Stimulated activated memory B cell treated with anti-CD40 and anti-IgM and Interleukin-4, amounts not matched to agents 10 μg/mL and 1 μg/mL and 100 μg/mL, for 72 hours (primary cell): ENCODE measurements around the gene CEP70.
"Not testable (repeated sequence)": the region's sequence is repeated elsewhere in the genome, so short reads cannot be mapped to it uniquely, and the experiment has no call there.

Source experiments
- ATAC-seq: fragments of 150-1000 bp; cut with Tn5 transposase; 2 replicates; pipeline ENCODE4 v1.10.0; 2021
- H3K27ac Mint-ChIP-seq: one replicate; pipeline ENCODE4 v1.8.0; 2022; ENCODE audit warnings: mild to moderate bottlenecking, mixed read lengths
- H3K27me3 Mint-ChIP-seq: one replicate; pipeline ENCODE4 v1.8.0; 2022; ENCODE audit warnings: mixed read lengths
- H3K36me3 Mint-ChIP-seq: one replicate; pipeline ENCODE4 v1.8.0; 2022; ENCODE audit warnings: mixed read lengths
- H3K4me1 Mint-ChIP-seq: one replicate; pipeline ENCODE4 v1.8.0; 2022; ENCODE audit warnings: mixed read lengths
- H3K4me3 Mint-ChIP-seq: one replicate; pipeline ENCODE4 v1.8.0; 2022; ENCODE audit warnings: mild to moderate bottlenecking, moderate library complexity, mixed read lengths
- H3K9me3 Mint-ChIP-seq: one replicate; pipeline ENCODE4 v1.8.0; 2022; ENCODE audit warnings: mixed read lengths

The CEP70 gene

DNA sequence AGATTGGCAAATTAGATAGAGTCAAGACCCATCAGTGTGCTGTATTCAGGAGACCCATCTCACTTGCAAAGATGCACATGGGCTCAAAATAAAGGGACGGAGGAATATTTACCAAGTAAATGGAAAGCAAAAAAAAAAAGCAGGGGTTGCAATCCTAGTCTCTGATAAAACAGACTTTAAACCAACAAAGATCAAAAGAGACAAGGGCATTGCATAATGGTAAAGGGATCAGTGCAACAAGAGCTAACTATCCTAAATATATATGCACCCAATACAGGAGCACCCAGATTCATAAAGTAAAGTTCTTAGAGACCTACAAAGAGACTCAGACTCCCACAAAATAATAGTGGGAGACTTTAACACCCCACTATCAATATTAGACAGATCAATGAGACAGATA lies 31.2 kb downstream of the CEP70 start:
- not testable (repeated sequence) for H3K4me3 Mint-ChIP-seq, H3K27me3 Mint-ChIP-seq, H3K27ac Mint-ChIP-seq, ATAC-seq
- Mint-ChIP-seq H3K9me3 (peaks cover 13% of the 10 kb centered on the region), H3K36me3 (peaks cover 73% of the 10 kb centered on the region), H3K4me1 (peaks cover 17% of the 10 kb centered on the region)

- no peak overlapping the region for H3K27ac Mint-ChIP-seq
Measured at GRCh38 chr3:138560501-138560900, 33.6 kb downstream of the CEP70 start.

GRCh38 chr3:138559134-138559533 lies 34.9 kb downstream of the CEP70 start:
- H3K4me1 Mint-ChIP-seq, result peaks cover 9% of the 10 kb centered on the region
- ATAC-seq, result no peak
- no peak overlapping the region for H3K4me3 Mint-ChIP-seq
- H3K9me3 Mint-ChIP-seq, result peaks cover 16% of the 10 kb centered on the region
- H3K36me3 Mint-ChIP-seq, result peaks cover 88% of the 10 kb centered on the region
- no peak overlapping the region for H3K27ac Mint-ChIP-seq
- no peaks in the 10 kb centered on the region for H3K27me3 Mint-ChIP-seq

More at GRCh38 chr3:138560501-138560900, 33.6 kb downstream of the CEP70 start:
- peaks cover 16% of the 10 kb centered on the region for H3K9me3 Mint-ChIP-seq
- no peak overlapping the region for H3K4me3 Mint-ChIP-seq
- ATAC-seq, result no peak
- H3K36me3 Mint-ChIP-seq, result peaks cover 84% of the 10 kb centered on the region
- H3K27me3 Mint-ChIP-seq, result no peaks in the 10 kb centered on the region
- peaks cover 17% of the 10 kb centered on the region for H3K4me1 Mint-ChIP-seq

DNA sequence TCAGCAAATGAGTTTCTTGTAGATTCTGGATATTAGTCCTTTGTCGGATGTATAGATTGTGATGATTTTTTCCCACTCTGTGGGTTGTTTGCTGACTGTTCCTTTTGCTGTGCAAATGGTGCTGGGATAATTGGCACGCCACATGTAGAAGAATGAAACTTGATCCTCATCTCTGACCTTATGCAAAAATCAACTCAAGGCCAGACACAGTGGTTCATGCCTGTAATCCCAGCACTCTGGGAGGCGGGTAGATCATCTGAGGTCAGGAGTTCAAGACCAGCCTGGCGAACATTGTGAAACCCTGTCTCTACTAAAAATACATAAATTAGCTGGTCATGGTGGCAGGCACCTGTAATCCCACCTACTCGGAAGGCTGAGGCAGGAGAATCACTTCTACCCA lies 39.3 kb downstream of the CEP70 start:
- not testable (repeated sequence) for H3K27me3 Mint-ChIP-seq, H3K27ac Mint-ChIP-seq, ATAC-seq, H3K4me3 Mint-ChIP-seq, H3K4me1 Mint-ChIP-seq
- Mint-ChIP-seq H3K9me3 (peaks cover 19% of the 10 kb centered on the region), H3K36me3 (peaks cover 84% of the 10 kb centered on the region)

- H3K4me3 Mint-ChIP-seq, ATAC-seq, H3K4me1 Mint-ChIP-seq, H3K27me3 Mint-ChIP-seq, H3K27ac Mint-ChIP-seq: not testable (repeated sequence)
- Mint-ChIP-seq H3K36me3 (peaks cover 87% of the 10 kb centered on the region), H3K9me3 (peaks cover 21% of the 10 kb centered on the region)
Measured at GRCh38 chr3:138550958-138551357, 43.1 kb downstream of the CEP70 start.

DNA sequence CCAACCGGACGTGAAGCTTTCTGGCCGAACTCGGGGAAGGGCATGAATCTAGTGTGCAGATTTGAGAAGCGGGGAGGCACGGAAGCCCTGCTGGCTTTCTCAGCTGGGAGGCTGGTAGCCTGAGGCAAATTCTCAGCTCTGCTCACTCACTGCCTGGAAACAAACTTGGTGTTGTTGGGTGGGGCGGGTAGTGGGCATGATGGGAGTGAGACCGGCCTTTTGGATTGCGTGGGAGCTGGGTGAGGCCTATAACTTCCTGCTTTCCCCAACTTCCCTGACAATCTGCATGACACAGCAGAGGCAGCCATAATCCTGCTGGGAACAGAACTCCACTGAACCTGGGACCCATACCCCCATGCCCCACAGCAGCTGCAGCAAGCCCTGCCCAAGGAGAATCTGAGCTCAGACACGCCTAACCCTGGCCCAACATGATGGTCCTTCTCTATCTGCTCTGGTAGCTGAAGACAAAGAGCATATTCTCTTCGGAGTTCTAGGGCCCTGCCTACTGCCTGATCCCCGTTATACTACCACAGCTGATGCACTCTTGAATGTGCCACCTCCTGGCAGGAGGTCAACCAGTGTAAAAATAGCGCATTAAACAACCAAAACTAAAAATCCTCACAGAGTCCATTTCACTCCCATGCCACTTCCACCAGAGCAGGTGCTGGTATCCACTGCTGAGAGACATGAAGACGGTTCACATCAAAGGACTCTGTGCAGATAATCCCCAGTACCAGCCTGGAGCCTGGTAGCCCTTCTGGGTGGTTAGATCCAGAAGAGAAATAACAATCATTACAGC lies 44.7 kb downstream of the CEP70 start:
- Mint-ChIP-seq H3K36me3 (peaks cover 88% of the 10 kb centered on the region), H3K4me1 (peaks cover 7% of the 10 kb centered on the region), H3K27ac (no peak overlapping the region), H3K27me3 (no peaks in the 10 kb centered on the region), H3K9me3 (peaks cover 28% of the 10 kb centered on the region), H3K4me3 (no peak overlapping the region)
- ATAC-seq, result no peak

GRCh38 chr3:138547342-138547975 lies 46.6 kb downstream of the CEP70 start:
- H3K9me3 Mint-ChIP-seq, result peaks cover 27% of the 10 kb centered on the region
- no peak overlapping the region for H3K4me3 Mint-ChIP-seq
- no peak overlapping the region for H3K27ac Mint-ChIP-seq
- no peaks in the 10 kb centered on the region for H3K27me3 Mint-ChIP-seq
- H3K36me3 Mint-ChIP-seq, result peaks cover 96% of the 10 kb centered on the region
- ATAC-seq, result no peak
- peaks cover 2% of the 10 kb centered on the region for H3K4me1 Mint-ChIP-seq

GRCh38 chr3:138544546-138544945 lies 49.5 kb downstream of the CEP70 start:
- Mint-ChIP-seq H3K9me3 (peaks cover 42% of the 10 kb centered on the region), H3K4me3 (no peak overlapping the region), H3K36me3 (peaks cover 98% of the 10 kb centered on the region), H3K27ac (no peak overlapping the region), H3K27me3 (no peaks in the 10 kb centered on the region), H3K4me1 (no peaks in the 10 kb centered on the region)
- no peak for ATAC-seq

DNA sequence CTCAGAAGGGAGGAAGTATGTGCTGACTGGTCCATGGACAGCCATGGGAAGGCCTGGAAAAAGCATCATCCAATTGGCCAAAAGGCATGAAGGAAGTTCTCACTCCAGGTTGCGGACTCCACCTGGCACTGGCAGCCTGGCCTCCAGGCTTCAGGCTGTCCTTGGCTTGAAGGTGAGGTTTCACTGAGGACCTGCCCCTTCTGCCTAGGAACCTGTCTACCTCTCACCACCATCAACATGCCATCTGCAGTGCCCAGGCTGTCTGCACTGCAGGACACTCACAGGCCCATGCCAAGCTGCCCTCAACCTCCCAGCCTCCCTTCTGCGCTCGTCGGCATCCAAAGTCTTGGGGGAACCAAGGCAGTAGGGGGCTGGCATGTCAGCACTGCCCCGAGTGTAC lies 51.1 kb downstream of the CEP70 start:
- ATAC-seq, result no peak
- H3K27me3 Mint-ChIP-seq, result no peaks in the 10 kb centered on the region
- H3K4me1 Mint-ChIP-seq, result no peaks in the 10 kb centered on the region
- peaks cover 44% of the 10 kb centered on the region for H3K9me3 Mint-ChIP-seq
- no peak overlapping the region for H3K27ac Mint-ChIP-seq
- no peak overlapping the region for H3K4me3 Mint-ChIP-seq
- H3K36me3 Mint-ChIP-seq, result peaks cover 98% of the 10 kb centered on the region

GRCh38 chr3:138539352-138539751 lies 54.7 kb downstream of the CEP70 start:
- H3K27ac Mint-ChIP-seq, result no peak overlapping the region
- H3K4me3 Mint-ChIP-seq, result no peak overlapping the region
- ATAC-seq, result no peak
- no peaks in the 10 kb centered on the region for H3K27me3 Mint-ChIP-seq
- peaks cover 26% of the 10 kb centered on the region for H3K9me3 Mint-ChIP-seq
- H3K4me1 Mint-ChIP-seq, result no peaks in the 10 kb centered on the region
- peaks cover 81% of the 10 kb centered on the region for H3K36me3 Mint-ChIP-seq

DNA sequence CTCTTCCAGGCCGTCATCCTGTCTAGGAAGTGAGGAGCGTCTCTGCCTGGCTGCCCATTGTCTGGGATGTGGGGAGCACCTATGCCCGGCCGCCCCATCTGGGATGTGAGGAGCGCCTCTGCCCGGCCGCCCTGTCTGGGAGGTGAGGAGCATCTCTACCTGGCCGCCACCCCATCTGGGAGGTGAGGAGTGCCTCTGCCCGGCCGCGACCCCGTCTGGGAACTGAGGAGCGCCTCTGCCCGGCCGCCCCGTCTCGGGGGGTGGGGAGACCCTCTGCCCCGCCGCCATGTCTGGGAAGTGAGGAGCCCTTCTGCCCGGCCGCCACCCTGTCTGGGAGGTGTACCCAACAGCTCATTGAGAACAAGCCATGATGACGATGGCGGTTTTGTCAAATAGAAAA lies 72.6 kb downstream of the CEP70 start:
- H3K4me3 Mint-ChIP-seq, ATAC-seq, H3K27me3 Mint-ChIP-seq, H3K9me3 Mint-ChIP-seq, H3K4me1 Mint-ChIP-seq, H3K27ac Mint-ChIP-seq: not testable (repeated sequence)
- peaks cover 71% of the 10 kb centered on the region for H3K36me3 Mint-ChIP-seq

DNA sequence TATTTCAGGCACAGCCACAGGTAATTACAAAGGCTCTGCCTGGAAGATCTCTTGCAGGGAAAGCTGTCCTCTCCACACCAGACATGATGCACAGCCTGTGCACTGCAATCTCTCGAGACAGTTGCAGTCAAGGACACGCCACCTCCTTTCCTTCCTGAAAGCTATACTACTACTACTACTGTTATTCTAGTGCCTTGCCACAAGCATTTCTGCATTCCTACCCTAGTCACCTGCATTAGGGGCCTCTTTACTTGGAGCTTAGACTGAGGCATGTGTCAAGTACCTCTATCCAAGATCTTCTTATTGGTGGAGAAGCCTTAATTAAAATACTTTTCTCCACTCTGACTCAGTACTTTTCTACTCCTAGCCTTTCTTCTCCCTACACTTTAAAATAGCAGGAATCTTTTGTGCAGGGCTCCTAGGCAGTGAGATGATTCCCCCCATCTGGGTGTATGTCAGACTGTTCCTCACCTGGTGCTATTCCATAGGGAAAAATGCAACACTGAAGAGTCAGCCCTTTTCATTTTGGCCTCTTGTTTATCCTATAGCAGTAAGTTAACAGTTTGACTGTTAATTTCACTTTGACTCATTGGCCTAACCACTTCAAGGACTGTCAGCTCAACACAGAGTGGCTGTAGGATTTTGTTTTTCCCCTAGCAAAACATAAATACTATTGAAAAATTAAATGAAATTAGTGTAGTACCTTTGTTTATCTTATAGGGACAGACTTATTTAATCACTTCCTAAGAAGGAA lies 80.8 kb downstream of the CEP70 start:
- peaks cover 25% of the 10 kb centered on the region for H3K36me3 Mint-ChIP-seq
- H3K4me1 Mint-ChIP-seq, result no peaks in the 10 kb centered on the region
- no peak overlapping the region for H3K27ac Mint-ChIP-seq
- H3K27me3 Mint-ChIP-seq, result no peaks in the 10 kb centered on the region
- peak; percentile 57 for ATAC-seq
- H3K9me3 Mint-ChIP-seq, result no peaks in the 10 kb centered on the region
- H3K4me3 Mint-ChIP-seq, result no peak overlapping the region

- no peaks in the 10 kb centered on the region for H3K4me1 Mint-ChIP-seq
- no peaks in the 10 kb centered on the region for H3K9me3 Mint-ChIP-seq
- no peaks in the 10 kb centered on the region for H3K27me3 Mint-ChIP-seq
- peaks cover 12% of the 10 kb centered on the region for H3K36me3 Mint-ChIP-seq
- ATAC-seq, result no peak
- H3K27ac Mint-ChIP-seq, result no peak overlapping the region
- H3K4me3 Mint-ChIP-seq, result no peak overlapping the region
Measured at GRCh38 chr3:138511945-138512344, 82.1 kb downstream of the CEP70 start.

DNA sequence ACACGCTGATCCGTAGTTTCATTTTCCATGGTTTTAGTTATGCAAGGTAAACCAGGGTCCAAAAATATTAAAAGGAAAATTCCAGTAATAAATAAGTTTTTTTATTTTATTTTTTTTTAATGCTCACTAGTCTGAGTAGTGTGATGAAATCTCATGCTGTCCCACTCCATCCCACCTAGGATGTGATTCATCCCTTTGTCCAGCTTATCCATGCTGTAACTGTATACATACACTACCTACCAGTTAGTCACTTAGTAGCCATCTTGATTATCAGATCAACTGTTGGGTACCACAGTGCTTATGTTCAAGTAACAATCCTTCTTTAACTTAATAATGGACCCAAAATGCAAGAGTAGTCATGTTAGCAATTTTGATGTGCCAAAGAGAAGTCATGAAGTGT lies 84.5 kb downstream of the CEP70 start:
- ATAC-seq, result no peak
- no peaks in the 10 kb centered on the region for H3K4me1 Mint-ChIP-seq
- H3K27ac Mint-ChIP-seq, result no peak overlapping the region
- peaks cover 4% of the 10 kb centered on the region for H3K36me3 Mint-ChIP-seq
- no peaks in the 10 kb centered on the region for H3K9me3 Mint-ChIP-seq
- no peak overlapping the region for H3K4me3 Mint-ChIP-seq
- H3K27me3 Mint-ChIP-seq, result no peaks in the 10 kb centered on the region

DNA sequence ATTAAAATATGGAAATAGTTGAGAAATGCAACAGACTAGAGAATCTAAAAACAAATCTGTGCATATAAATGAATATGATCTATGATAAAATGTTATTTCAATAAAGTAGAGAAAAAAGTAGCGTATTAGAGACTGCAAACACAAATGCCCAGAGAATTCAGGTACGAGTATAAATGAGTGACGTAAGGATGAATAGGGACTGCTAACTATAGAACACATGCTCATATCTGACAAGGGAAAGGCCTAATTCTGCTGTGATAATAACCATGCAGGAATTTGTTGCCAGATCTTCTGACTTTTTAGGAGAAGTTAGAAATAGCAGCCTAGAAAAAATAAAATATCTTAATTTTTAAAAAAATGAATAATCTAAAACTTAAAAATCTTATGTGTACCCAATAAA lies 86.5 kb downstream of the CEP70 start:
- H3K27me3 Mint-ChIP-seq, result no peaks in the 10 kb centered on the region
- H3K27ac Mint-ChIP-seq, result no peak overlapping the region
- peaks cover 19% of the 10 kb centered on the region for H3K36me3 Mint-ChIP-seq
- no peaks in the 10 kb centered on the region for H3K4me1 Mint-ChIP-seq
- no peak overlapping the region for H3K4me3 Mint-ChIP-seq
- ATAC-seq, result no peak
- H3K9me3 Mint-ChIP-seq, result no peaks in the 10 kb centered on the region
